Heart left ventricle (tissue), 13 donors: ENCODE measurements around the gene CD9.

Experiments
- CTCF ChIP-seq, 12 donors: fragments of 200-600 bp; sonication (generic) in 4 of 12; IDR thresholded peaks; one replicate each; pipeline versions ENCODE4 v1.5.0 to v1.8.0; 2018 to 2022; ENCODE audit warnings: antibody characterized with exemption in 12 of 12, mild to moderate bottlenecking in 5 of 12
- POLR2A ChIP-seq, 2 donors: fragments of 450-650 bp; IDR thresholded peaks; one replicate each; pipeline ENCODE4 v1.6.1; 2017; ENCODE audit warnings: antibody characterized with exemption in 2 of 2, mild to moderate bottlenecking in 2 of 2, moderate library complexity in 2 of 2
- donor health status: ischemic (EF 13 %, LVEDD 7.1; RV severe dilation, severe dysfunction).
- donor health status: DM: no; HTN: yes; CAD: no.
- donor health status: DM: no; HTN: no; CAD: no.
- donor health status: ischemic (EF 25% LVEDD 6.9; RV normal size, moderate dysfunction).
- donor health status: ischemic (EF 25% LVEDD 5.7; RV mildly dilated, moderate dysfunction).
- donor health status: ischemic (EF 35%, LVEDD 5.7; RV mildly dilated, moderate dysfunction).
- donor health status: nonischemic (EF 11% LVEDD 7.7; RV severe dilation, severe dysfunction).
- donor health status: DM: yes; HTN: yes; CAD: no.
- donor health status: PGD.
- donor health status: ischemic (EF 29% LVEDD 5.4; RV normal size, mild dysfunction).
- donor health status: nonischemic (EF 23%, LVEDD 6.1; RV moderate dilation, normal function).

GRCh38 chr12:6277982-6278438 lies 77.8 kb downstream of the CD9 start:
- TF ChIP-seq CTCF (IDR thresholded peaks at IDR 0.05) (no peak), POLR2A (IDR thresholded peaks at IDR 0.05) (no peak)
